ENCODE results near the gene ASAP3. TPM values are rescaled to one million over a fixed set of nuclear protein-coding genes. Genes with fewer than 3 reads are reported as not detected.

The ASAP3 gene
- total RNA-seq, 4 donors from 2014 or later: 17.6 to 39.0 (median 30.5) TPM

GRCh38 chr1:23471473-23472075 lies 12.4 kb downstream of the ASAP3 start:
- TF ChIP-seq POLR2A (IDR thresholded peaks at IDR 0.05): no peak
- TF ChIP-seq CTCF (IDR thresholded peaks at IDR 0.05): no peak
- intact Hi-C loops (cut with DNase I): no loop called here
- Histone ChIP-seq H3K9me3 (no peaks in the 10 kb centered on the region), H3K27ac (peak overlapping the region in 2 of 4 donors; percentile 60 to 81), H3K4me1 (peaks cover 9 to 54% (median 16%) of the 10 kb centered on the region in 3 donors), H3K4me3 (no peak overlapping the region), H3K27me3 (no peaks in the 10 kb centered on the region), H3K36me3 (no peaks in the 10 kb centered on the region)
- 73 to 86% methylated on average over 3 to 4 of the region's 4 CpGs for WGBS, 2 donors
- no peak for DNase-seq

GRCh38 chr1:23470282-23471070 lies 13.5 kb downstream of the ASAP3 start:
- 73 to 77% methylated on average over 7 to 11 of the region's 12 CpGs for WGBS, 2 donors
- H3K4me1 ChIP-seq: peaks cover 9 to 53% (median 16%) of the 10 kb centered on the region in 3 donors
- H3K36me3 ChIP-seq: no peaks in the 10 kb centered on the region
- no peak overlapping the region for H3K4me3 ChIP-seq
- intact Hi-C loops (cut with DNase I): no loop called here
- TF ChIP-seq CTCF (IDR thresholded peaks at IDR 0.05): no peak
- peak overlapping the region; percentile 38 to 81 (median 54) for H3K27ac ChIP-seq
- H3K9me3 ChIP-seq: no peaks in the 10 kb centered on the region
- no peak for DNase-seq
- H3K27me3 ChIP-seq: no peaks in the 10 kb centered on the region

- Histone ChIP-seq H3K36me3 (no peaks in the 10 kb centered on the region), H3K27ac (peak overlapping the region in 2 of 4 donors; percentile 47 to 81), H3K27me3 (no peaks in the 10 kb centered on the region), H3K4me3 (no peak overlapping the region), H3K4me1 (peaks cover under 1 to 43% (median 6%) of the 10 kb centered on the region in 3 donors), H3K9me3 (no peaks in the 10 kb centered on the region)
- DNase-seq: no peak
- WGBS, 2 donors: 40 to 82% methylated on average over 3 to 5 of the region's 5 CpGs
- TF ChIP-seq CTCF (IDR thresholded peaks at IDR 0.05) (no peak), POLR2A (IDR thresholded peaks at IDR 0.05) (no peak)
- intact Hi-C loops (cut with DNase I): no loop called here
These were observed 14.5 kb downstream of the ASAP3 start for GRCh38 chr1:23469372-23469982.

GRCh38 chr1:23466423-23466989 lies 17.5 kb downstream of the ASAP3 start:
- Histone ChIP-seq H3K9me3 (no peaks in the 10 kb centered on the region), H3K4me1 (peaks cover 0 to 22% (median 5%) of the 10 kb centered on the region in 3 donors), H3K36me3 (no peaks in the 10 kb centered on the region), H3K27ac (no peak overlapping the region), H3K27me3 (no peaks in the 10 kb centered on the region), H3K4me3 (no peak overlapping the region)
- no peak for DNase-seq
- WGBS, 2 donors: 92 to 97% methylated on average over 3 of the region's 3 CpGs
- intact Hi-C loops (cut with DNase I): no loop called here
- TF ChIP-seq POLR2A (IDR thresholded peaks at IDR 0.05): no peak
- TF ChIP-seq CTCF (IDR thresholded peaks at IDR 0.05): no peak

- DNase-seq: no peak
- no peaks in the 10 kb centered on the region for H3K27me3 ChIP-seq
- intact Hi-C loops (cut with DNase I): no loop called here
- no peaks in the 10 kb centered on the region for H3K36me3 ChIP-seq
- no peak overlapping the region for H3K4me3 ChIP-seq
- no peak overlapping the region for H3K27ac ChIP-seq
- no peaks in the 10 kb centered on the region for H3K4me1 ChIP-seq
- H3K9me3 ChIP-seq: no peaks in the 10 kb centered on the region
- TF ChIP-seq CTCF (IDR thresholded peaks at IDR 0.05): no peak
- TF ChIP-seq POLR2A (IDR thresholded peaks at IDR 0.05): no peak
- 68 to 74% methylated on average over 3 of the region's 3 CpGs for WGBS, 2 donors
These were observed 20.7 kb downstream of the ASAP3 start for GRCh38 chr1:23463286-23463685.
